HepG2 (cell line): ENCODE data around the gene MIF. TPM values are rescaled to one million over a fixed set of nuclear protein-coding genes. Genes with fewer than 3 reads are reported as not detected.

Experiments
- CBX2 ChIP-seq, 2 experiments: fragments of 200-600 bp in 1 of 2; sonication (generic); formaldehyde crosslinking in 1 of 2; IDR thresholded peaks; 2 replicates each; pipeline versions ENCODE4 v1.7.0 to v1.8.1; 2018 to 2022; ENCODE audit warnings: low read depth in 2 of 2, low read length in 1 of 2, mild to moderate bottlenecking in 1 of 2, missing genetic modification reagents in 1 of 2
- HINFP ChIP-seq: sonication (generic); formaldehyde crosslinking; IDR thresholded peaks from 2 replicates; pipeline ENCODE4 v1.4.0; 2020; ENCODE audit warnings: low read depth, mild to moderate bottlenecking, missing genetic modification reagents
- MAX ChIP-seq: IDR thresholded peaks from 2 replicates; pipeline ENCODE4 v1.6.1; 2012; ENCODE audit warnings: inconsistent platforms
- MXI1 ChIP-seq: IDR thresholded peaks from 3 replicates; pipeline ENCODE4 v1.6.1; 2012; ENCODE audit warnings: low read depth, low read length, inconsistent platforms, borderline replicate concordance
- RBFOX2 ChIP-seq: fragments of 200-400 bp; formaldehyde crosslinking; IDR thresholded peaks from 2 replicates; pipeline ENCODE4 v1.6.1; 2017; ENCODE audit warnings: low read depth, mild to moderate bottlenecking, low read length
- TEAD3 ChIP-seq: optimal IDR thresholded peaks from 2 replicates; pipeline ENCODE3; 2016; ENCODE audit warnings: borderline replicate concordance
- USF2 ChIP-seq, 2 experiments: sonication (generic) in 1 of 2; formaldehyde crosslinking in 1 of 2; IDR thresholded peaks; 2 replicates each; pipeline versions ENCODE4 v1.5.1 to v1.6.1; 2011 to 2020; ENCODE audit warnings: borderline replicate concordance in 1 of 2, low read depth in 1 of 2, low read length in 1 of 2, mild to moderate bottlenecking in 1 of 2, missing genetic modification reagents in 1 of 2, moderate library complexity in 1 of 2
- ZBTB4 ChIP-seq: sonication (generic); formaldehyde crosslinking; IDR thresholded peaks from 2 replicates; pipeline ENCODE4 v1.4.0; 2020; ENCODE audit warnings: missing genetic modification reagents, mild to moderate bottlenecking, borderline replicate concordance
- ZNF136 ChIP-seq: sonication (generic); formaldehyde crosslinking; IDR thresholded peaks from 2 replicates; pipeline ENCODE4 v1.8.1; 2022; ENCODE audit warnings: low read depth, mild to moderate bottlenecking, moderate library complexity, missing genetic modification reagents
- ZNF281 ChIP-seq: sonication (generic); formaldehyde crosslinking; IDR thresholded peaks from 2 replicates; pipeline ENCODE4 v1.4.0; 2020; ENCODE audit warnings: missing genetic modification reagents, borderline replicate concordance
- ZNF550 ChIP-seq: sonication (generic); formaldehyde crosslinking; IDR thresholded peaks from 2 replicates; pipeline ENCODE4 v1.4.0; 2020; ENCODE audit warnings: mild to moderate bottlenecking, missing genetic modification reagents, borderline replicate concordance
- ZNF574 ChIP-seq: sonication (generic); formaldehyde crosslinking; IDR thresholded peaks from 2 replicates; pipeline ENCODE4 v1.4.0; 2020; ENCODE audit warnings: missing genetic modification reagents
- polyA plus RNA-seq, 8 experiments: library from polyadenylated mRNA; depleted of rRNA in 3 of 8; stranded (reverse) in 7 of 8; unstranded in 1 of 8; fragments of >200 nt; fragmentation: Illumina TruSeq in 4 of 8; extraction: Trizol in 4 of 8; gene quantifications; 2 replicates each; pipeline versions ENCODE4 v1.2.1 to v1.2.3, GENCODE V29; 2011 to 2016; ENCODE audit warnings: low read depth in 4 of 8, missing spikeins in 1 of 8, mixed read lengths in 1 of 8; ENCODE audit not compliant: insufficient read depth in 1 of 8
- total RNA-seq, 5 experiments: library from RNA; depleted of rRNA; stranded (reverse); fragments of >200 nt; fragmentation: Illumina TruSeq; extraction: Trizol; gene quantifications; 2 replicates each; pipeline ENCODE4 v1.2.3, GENCODE V29; 2016; ENCODE audit warnings: low read depth in 1 of 5

MIF gene
- total and polyA plus RNA-seq, 2 of the 13 experiments (the other 11 are each of a cell fraction or from before 2014, with no cell fraction given): 634 to 675 TPM

- TF ChIP-seq HINFP (CRISPR knock-in tag) (peak; percentile 48; the same call in 1 of the 2 replicates), RBFOX2 (peak; percentile 95), ZNF281 (CRISPR knock-in tag) (peak; percentile 92), TEAD3 (CRISPR knock-in tag) (peak; percentile 58), MAX (peak; percentile 86), ZNF550 (no peak), MXI1 (peak; percentile 79; the same call in 1 of the 3 replicates), CBX2 (IDR thresholded peaks at IDR 0.05; ENCODE audit: low read depth, low read length) (no peak), CBX2 (CRISPR knock-in tag; IDR thresholded peaks at IDR 0.05; ENCODE audit: low read depth) (peak; percentile 7; the same call in 1 of the 2 replicates), USF2 (IDR thresholded peaks at IDR 0.05; ENCODE audit: low read depth, low read length) (peak; percentile 60; the same call in 1 of the 2 replicates), USF2 (CRISPR knock-in tag; IDR thresholded peaks at IDR 0.05; ENCODE audit: borderline replicate concordance) (peak; percentile 63; the same call in 1 of the 2 replicates), ZBTB4 (CRISPR knock-in tag) (no peak), ZNF574 (CRISPR knock-in tag) (peak; percentile 10; the same call in 1 of the 2 replicates), ZNF136 (CRISPR knock-in tag) (0 out of 2 replicates have a peak, but pooled peaks have one; percentile 22)
Observed at GRCh38 chr22:23894710-23895598, 771 bp downstream of the MIF start (continued).
